Activated CD4-positive, alpha-beta T cell treated with anti-CD3 and anti-CD28 coated beads, Interleukin-2, amount 50 U/mL, for 16 hours (primary cell): ENCODE data around the gene MEIG1.
"Not testable (repeated sequence)": the region's sequence is repeated elsewhere in the genome, so short reads cannot be mapped to it uniquely, and the experiment has no call there.

ENCODE experiments used
- DNase-seq: peaks from one replicate; pipeline ENCODE4 v3.0.0-alpha.2; 2020

Gene MEIG1

DNA sequence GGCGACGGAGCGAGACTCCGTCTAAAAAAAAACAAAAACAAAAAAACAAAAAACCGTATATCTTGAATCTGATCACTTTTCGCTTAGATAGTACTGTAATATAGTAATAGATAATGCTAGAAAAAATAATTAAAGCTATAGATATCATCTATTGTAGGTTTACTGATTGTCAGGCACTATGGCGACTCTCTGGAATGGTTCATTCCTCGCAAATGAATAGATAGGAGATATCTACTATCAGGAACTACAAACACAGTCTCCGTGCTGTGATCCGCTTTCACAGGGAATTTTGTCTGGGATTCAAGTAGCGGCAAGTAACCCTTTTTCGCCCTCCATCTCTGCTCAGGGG, 342 bp upstream of the MEIG1 start:
- no peak for DNase-seq

DNA sequence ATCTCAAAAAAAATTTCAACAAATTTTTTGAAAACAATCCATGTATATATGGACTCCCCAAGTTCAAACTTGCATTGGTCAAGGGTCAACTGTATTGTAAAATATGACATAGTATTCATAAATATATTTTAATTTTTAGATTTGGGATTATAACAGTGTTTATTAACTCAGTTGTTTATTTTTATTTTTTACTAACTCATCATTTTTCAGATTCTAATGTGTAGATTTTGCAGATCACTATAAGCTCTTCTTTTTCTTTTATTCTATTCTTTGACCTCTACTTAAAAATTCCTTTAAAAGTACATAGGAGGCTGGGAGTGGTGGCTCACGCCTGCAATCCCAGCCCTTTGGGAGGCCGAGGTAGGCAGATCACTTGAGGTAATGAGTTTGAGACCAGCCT, 8.7 kb downstream of the MEIG1 start:
- DNase-seq = no peak

GRCh38 chr10:14971867-14972448, 12.8 kb downstream of the MEIG1 start:
- DNase-seq = peak; percentile 36

GRCh38 chr10:14974153-14974998, 15.2 kb downstream of the MEIG1 start:
- not testable (repeated sequence) for DNase-seq

GRCh38 chr10:14975672-14976273, 16.6 kb downstream of the MEIG1 start:
- no peak for DNase-seq

DNA sequence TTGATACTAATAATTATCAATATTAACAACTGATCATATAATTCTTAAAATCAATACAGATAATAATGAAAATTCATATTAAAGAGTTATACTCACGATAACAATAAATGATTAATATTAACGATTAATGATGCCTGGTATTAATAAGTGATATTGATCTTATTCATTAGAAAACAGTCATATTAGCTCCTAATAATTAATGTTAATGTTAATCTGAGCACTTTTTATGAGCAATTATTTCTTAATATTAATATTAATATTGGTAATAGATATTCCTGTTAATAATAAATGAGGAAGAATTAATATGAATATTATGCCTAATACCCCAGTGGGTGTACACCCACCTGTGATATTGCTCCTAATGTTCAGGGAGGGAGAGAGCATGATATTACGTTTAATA, 23.6 kb downstream of the MEIG1 start:
- no peak for DNase-seq

- not testable (repeated sequence) for DNase-seq
Measured at GRCh38 chr10:14989552-14989951, 30.4 kb downstream of the MEIG1 start.

- DNase-seq = peak; percentile 65
Measured at GRCh38 chr10:14991035-14991749, 32.0 kb downstream of the MEIG1 start.

- DNase-seq = not testable (repeated sequence)
Measured at GRCh38 chr10:14992336-14992735, 33.1 kb downstream of the MEIG1 start.

DNA sequence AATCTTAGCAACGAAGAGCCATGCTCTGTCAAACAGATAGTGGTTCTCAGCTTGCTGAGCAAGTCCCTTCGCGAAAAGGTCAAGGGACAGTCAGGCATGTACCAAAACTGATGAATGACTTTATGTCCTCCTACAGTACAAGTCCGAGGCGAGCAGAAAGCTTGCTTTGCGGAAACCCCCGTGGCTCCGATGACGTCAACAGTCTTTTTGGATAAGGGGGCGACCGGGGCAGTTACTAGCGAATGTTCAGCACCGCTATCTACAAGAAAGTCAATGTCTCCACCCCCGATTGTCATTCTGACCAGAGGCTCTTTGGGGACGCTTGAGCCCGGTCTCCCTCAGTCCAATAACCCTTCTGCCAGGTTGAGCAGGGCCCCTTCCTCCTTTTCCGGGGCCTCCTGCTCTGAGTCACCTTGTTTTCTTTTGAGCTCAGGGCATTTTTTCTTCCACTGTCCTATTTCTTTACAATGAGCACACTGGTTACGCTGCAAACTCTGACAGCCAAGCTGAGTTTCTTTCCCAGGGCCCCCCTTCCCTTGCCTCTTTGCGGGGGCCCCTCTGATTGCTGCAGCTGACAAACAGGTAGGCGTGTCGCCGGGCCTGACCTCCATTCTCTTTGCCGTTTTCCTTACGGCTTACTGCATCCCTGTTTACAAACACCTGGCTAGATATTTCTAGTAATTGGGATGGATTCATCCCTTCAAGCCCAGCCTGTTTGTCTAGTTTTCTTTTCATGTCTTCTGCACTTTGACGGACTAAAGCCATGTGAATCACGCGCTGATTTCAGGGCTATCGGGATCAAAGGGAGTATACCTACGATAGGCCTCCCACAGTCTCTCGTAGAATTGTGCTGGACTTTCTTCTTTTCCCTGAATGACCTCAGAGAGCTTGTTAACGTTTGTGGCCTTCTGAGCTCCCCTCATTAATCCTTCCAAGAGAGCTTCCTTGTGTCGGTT, 34.6 kb downstream of the MEIG1 start:
- not testable (repeated sequence) for DNase-seq

DNA sequence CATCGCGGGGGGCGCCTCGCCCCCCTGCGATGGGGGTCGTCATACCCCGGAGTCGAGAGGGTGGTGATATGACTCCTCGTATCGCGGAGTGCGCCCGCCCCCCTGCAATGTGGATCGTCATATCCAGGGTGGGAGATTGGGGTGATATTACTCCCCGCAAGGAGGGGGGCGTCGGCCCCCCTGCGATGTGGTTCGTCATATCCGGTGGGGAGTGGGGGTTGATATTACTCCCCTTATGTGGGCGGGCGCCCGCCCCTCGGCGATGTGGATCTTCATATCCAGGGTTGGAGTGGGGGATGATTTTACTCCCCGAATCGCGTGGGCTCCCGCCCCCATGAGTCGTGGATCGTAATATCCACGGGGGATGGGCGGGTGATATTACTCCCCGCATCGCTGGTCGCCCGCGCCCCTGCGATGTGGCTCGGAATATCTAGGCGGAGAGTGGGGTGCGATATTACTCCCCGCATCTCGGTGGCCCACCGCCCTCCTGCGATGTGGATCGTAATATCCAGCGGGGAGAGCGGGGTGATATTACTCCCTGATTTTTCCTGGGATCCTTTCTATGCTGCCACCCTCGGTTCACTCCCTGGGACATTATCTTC, 36.9 kb downstream of the MEIG1 start:
- DNase-seq = no peak

GRCh38 chr10:15013530-15013929, 54.3 kb downstream of the MEIG1 start:
- DNase-seq = not testable (repeated sequence)

DNA sequence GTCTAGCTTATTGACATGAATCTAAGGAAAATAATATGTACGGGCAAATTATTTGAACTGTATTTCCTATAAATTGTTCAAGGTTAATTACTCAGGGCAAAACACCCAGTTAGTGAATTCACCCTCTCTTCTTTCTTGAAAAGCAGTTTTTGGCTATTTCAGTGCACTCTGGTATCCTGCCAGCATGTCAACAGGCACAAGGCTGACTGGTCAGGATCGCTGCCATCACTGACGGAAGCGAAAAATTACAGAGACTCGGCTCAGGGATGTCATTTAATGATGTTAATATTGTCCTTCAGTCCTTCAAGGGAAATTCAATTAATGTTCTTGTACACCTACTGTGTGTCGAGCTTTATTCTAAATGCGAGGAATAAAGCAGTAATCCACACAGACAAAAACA, 56.3 kb downstream of the MEIG1 start:
- DNase-seq = no peak

- DNase-seq = not testable (repeated sequence)
Measured at GRCh38 chr10:15020966-15021365, 61.8 kb downstream of the MEIG1 start.
